OCI-LY1 (cell line): ENCODE measurements around the gene CYP2F1.
A peak's percentile ranks its signal among the peaks of the same experiment; 100 is the strongest.

ENCODE experiments used
- H2AFZ ChIP-seq: fragments of 200-600 bp; sonication (generic), shearing (Covaris generic); 2 replicates; pipeline ENCODE4 v1.6.0; 2014; ENCODE audit warnings: antibody characterized with exemption, mild to moderate bottlenecking, low read length
- H3F3A ChIP-seq: fragments of 200-600 bp; sonication (generic), shearing (Covaris generic); 2 replicates; pipeline ENCODE4 v1.6.0; 2014; ENCODE audit warnings: mild to moderate bottlenecking, antibody characterized with exemption, low read length, moderate library complexity; ENCODE audit not compliant: insufficient read depth
- H3K27ac ChIP-seq: fragments of 200-600 bp; sonication (generic); 2 replicates; pipeline ENCODE4 v1.5.1; 2014; ENCODE audit warnings: low read length, mixed run types, mild to moderate bottlenecking, low read depth; ENCODE audit not compliant: poor library complexity, severe bottlenecking
- H3K27me3 ChIP-seq: fragments of 200-600 bp; sonication (generic); 2 replicates; pipeline ENCODE4 v1.6.0; 2014; ENCODE audit warnings: antibody characterized with exemption, mild to moderate bottlenecking, low read length, moderate library complexity; ENCODE audit not compliant: insufficient read depth
- H3K36me3 ChIP-seq: fragments of 200-600 bp; sonication (generic); 2 replicates; pipeline ENCODE4 v1.6.1; 2014; ENCODE audit warnings: mild to moderate bottlenecking, antibody characterized with exemption, low read length, moderate library complexity, mixed read lengths; ENCODE audit not compliant: insufficient read depth
- H3K4me1 ChIP-seq: fragments of 200-600 bp; sonication (generic); 2 replicates; pipeline ENCODE4 v1.5.1; 2014; ENCODE audit warnings: mild to moderate bottlenecking, low read length, moderate library complexity; ENCODE audit not compliant: insufficient read depth, severe bottlenecking
- H3K4me2 ChIP-seq: fragments of 200-600 bp; sonication (generic), shearing (Covaris generic); 2 replicates; pipeline ENCODE4 v1.6.1; 2014; ENCODE audit warnings: low read length
- H3K4me3 ChIP-seq: fragments of 200-600 bp; sonication (generic); 2 replicates; pipeline ENCODE4 v1.5.1; 2014; ENCODE audit warnings: low read length, low read depth, mild to moderate bottlenecking, mixed read lengths; ENCODE audit not compliant: poor library complexity, severe bottlenecking
- H3K79me2 ChIP-seq: fragments of 200-600 bp; shearing (Covaris generic); 2 replicates; pipeline ENCODE4 v1.6.1; 2016; ENCODE audit warnings: mixed run types, low read length, mixed read lengths; ENCODE audit not compliant: insufficient read depth
- H3K9ac ChIP-seq: fragments of 200-600 bp; sonication (generic), shearing (Covaris generic); 2 replicates; pipeline ENCODE4 v1.6.1; 2014; ENCODE audit warnings: mild to moderate bottlenecking, low read length, mixed read lengths
- H3K9me2 ChIP-seq: fragments of 200-600 bp; sonication (generic), shearing (Covaris generic); 2 replicates; pipeline ENCODE4 v1.6.1; 2014; ENCODE audit warnings: low read depth, mild to moderate bottlenecking, low read length, mixed read lengths
- H3K9me3 ChIP-seq: fragments of 200-600 bp; shearing (Covaris generic); 2 replicates; pipeline ENCODE4 v1.6.1; 2014; ENCODE audit warnings: low read length, mixed read lengths
- H4K20me1 ChIP-seq: fragments of 200-600 bp; sonication (generic), shearing (Covaris generic); 2 replicates; pipeline ENCODE4 v1.6.0; 2016; ENCODE audit warnings: mild to moderate bottlenecking, low read length; ENCODE audit not compliant: insufficient read depth
- CTCF ChIP-seq: fragments of 200-600 bp; sonication (generic), shearing (Covaris generic); IDR thresholded peaks from 2 replicates; pipeline ENCODE4 v1.5.1; 2017; ENCODE audit warnings: mild to moderate bottlenecking, antibody characterized with exemption, low read length, moderate library complexity, mixed read lengths
- EZH2 ChIP-seq: fragments of 200-600 bp; sonication (generic), shearing (Covaris generic); IDR thresholded peaks from 2 replicates; pipeline ENCODE4 v1.8.0; 2017; ENCODE audit warnings: borderline replicate concordance, mixed run types, mild to moderate bottlenecking, antibody characterized with exemption, low read length, moderate library complexity, mixed read lengths

CYP2F1 gene

GRCh38 chr19:41161903-41162302 lies 47.7 kb downstream of the CYP2F1 start:
- Histone ChIP-seq H3K9me3 (no peaks in the 10 kb centered on the region), H3K27ac (no peak overlapping the region), H3K27me3 (no peaks in the 10 kb centered on the region), H4K20me1 (no peaks in the 10 kb centered on the region), H3K4me1 (no peaks in the 10 kb centered on the region), H3K4me2 (no peak overlapping the region), H2AFZ (no peak overlapping the region), H3K9ac (no peak overlapping the region), H3K9me2 (no peaks in the 10 kb centered on the region), H3K4me3 (no peak overlapping the region), H3K36me3 (no peaks in the 10 kb centered on the region), H3F3A (no peaks in the 10 kb centered on the region), H3K79me2 (no peaks in the 10 kb centered on the region)
- TF ChIP-seq CTCF (peak; percentile 19; the same call in 1 of the 2 replicates), EZH2 (no peak)

- Histone ChIP-seq H3K27ac (no peak overlapping the region), H3K9me2 (no peaks in the 10 kb centered on the region), H3K79me2 (no peaks in the 10 kb centered on the region), H4K20me1 (no peaks in the 10 kb centered on the region), H3K36me3 (no peaks in the 10 kb centered on the region), H3K4me1 (no peaks in the 10 kb centered on the region), H2AFZ (no peak overlapping the region), H3K4me2 (no peak overlapping the region), H3K4me3 (no peak overlapping the region), H3K9ac (no peak overlapping the region), H3K27me3 (no peaks in the 10 kb centered on the region), H3F3A (no peaks in the 10 kb centered on the region), H3K9me3 (no peaks in the 10 kb centered on the region)
- TF ChIP-seq CTCF (no peak), EZH2 (no peak)
These were observed 52.9 kb downstream of the CYP2F1 start for GRCh38 chr19:41166944-41167804.

- Histone ChIP-seq H3K4me2 (no peak overlapping the region), H3K79me2 (no peaks in the 10 kb centered on the region), H3K9me3 (no peaks in the 10 kb centered on the region)
These were observed 58.3 kb downstream of the CYP2F1 start for GRCh38 chr19:41172297-41173164.

More at GRCh38 chr19:41172297-41173164, 58.3 kb downstream of the CYP2F1 start:
- Histone ChIP-seq H3K9ac (no peak overlapping the region), H2AFZ (no peak overlapping the region), H3K9me2 (no peaks in the 10 kb centered on the region), H3K36me3 (no peaks in the 10 kb centered on the region), H3F3A (no peaks in the 10 kb centered on the region), H4K20me1 (no peaks in the 10 kb centered on the region), H3K27me3 (no peaks in the 10 kb centered on the region), H3K4me1 (no peaks in the 10 kb centered on the region), H3K4me3 (no peak overlapping the region), H3K27ac (no peak overlapping the region)
- TF ChIP-seq CTCF (no peak), EZH2 (no peak)
